ENCODE data around the gene CUL4A.

Gene CUL4A

DNA sequence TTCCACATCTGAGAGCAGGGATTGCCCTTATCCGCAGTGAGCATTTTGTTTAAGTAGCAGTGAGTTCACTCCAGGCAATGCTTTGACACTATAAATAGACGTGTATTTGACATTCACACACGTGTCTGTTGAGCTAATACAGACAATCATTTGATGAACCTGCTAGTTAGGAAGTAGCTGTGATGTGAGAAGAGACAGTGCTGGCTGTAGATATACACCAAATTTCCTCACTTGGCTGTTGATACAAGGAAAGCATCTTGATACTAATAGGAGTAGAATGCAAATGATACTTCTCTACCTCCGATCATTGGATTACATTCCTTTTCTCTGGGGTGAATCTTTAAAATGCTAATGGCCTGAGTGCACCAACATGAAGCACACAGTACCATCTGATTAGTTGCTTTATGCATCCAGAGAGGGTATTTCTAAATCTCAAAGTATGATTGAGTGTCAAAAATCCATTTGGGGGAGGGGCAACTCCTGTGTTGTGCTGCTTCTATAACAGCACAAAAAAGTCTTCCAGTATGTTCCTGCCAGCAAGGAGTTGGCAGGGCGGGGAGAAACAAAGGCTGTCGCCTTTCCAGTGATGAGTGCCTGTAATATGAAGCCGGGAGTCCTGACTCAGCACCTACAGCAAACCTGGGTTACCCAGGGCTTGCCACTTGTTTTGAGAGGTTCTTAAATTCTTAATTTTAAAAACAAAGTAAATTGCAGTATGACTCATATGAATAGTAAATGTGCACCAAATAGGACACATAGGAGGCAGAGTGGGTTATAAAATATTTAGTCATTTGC, 7.0 kb downstream of the CUL4A start:
- no peak for DNase-seq
- peaks cover 80% of the 10 kb centered on the region for H4K20me1 ChIP-seq (ENCODE audit: insufficient read depth, low read length)
- H3K79me2 ChIP-seq (ENCODE audit: insufficient read depth, low read length), result peaks cover 100% of the 10 kb centered on the region
- no peak for ATAC-seq (ENCODE audit: insufficient read depth, low read depth)
- no peaks in the 10 kb centered on the region for H3K9me3 ChIP-seq (ENCODE audit: insufficient read depth, low read length, severe bottlenecking)
- H2AFZ ChIP-seq (ENCODE audit: low read depth, low read length), result no peak overlapping the region
- no peak overlapping the region for H3K4me3 ChIP-seq (ENCODE audit: low read depth in 1 of 2, low read length in 2 of 2)
- H3K9ac ChIP-seq (ENCODE audit: low read depth, low read length), result no peak overlapping the region
- no peak overlapping the region for H3K27ac ChIP-seq (ENCODE audit: low read length)
- H3K27me3 ChIP-seq (ENCODE audit: insufficient read depth, low read length, poor library complexity), result no peaks in the 10 kb centered on the region
- peaks cover 23% of the 10 kb centered on the region for H3K4me1 ChIP-seq (ENCODE audit: insufficient read depth, low read length)
- TF ChIP-seq EZH2 (IDR thresholded peaks at IDR 0.05; ENCODE audit: borderline replicate concordance, low read depth, low read length, severe bottlenecking), result no peak
- TF ChIP-seq, protein P1, sequence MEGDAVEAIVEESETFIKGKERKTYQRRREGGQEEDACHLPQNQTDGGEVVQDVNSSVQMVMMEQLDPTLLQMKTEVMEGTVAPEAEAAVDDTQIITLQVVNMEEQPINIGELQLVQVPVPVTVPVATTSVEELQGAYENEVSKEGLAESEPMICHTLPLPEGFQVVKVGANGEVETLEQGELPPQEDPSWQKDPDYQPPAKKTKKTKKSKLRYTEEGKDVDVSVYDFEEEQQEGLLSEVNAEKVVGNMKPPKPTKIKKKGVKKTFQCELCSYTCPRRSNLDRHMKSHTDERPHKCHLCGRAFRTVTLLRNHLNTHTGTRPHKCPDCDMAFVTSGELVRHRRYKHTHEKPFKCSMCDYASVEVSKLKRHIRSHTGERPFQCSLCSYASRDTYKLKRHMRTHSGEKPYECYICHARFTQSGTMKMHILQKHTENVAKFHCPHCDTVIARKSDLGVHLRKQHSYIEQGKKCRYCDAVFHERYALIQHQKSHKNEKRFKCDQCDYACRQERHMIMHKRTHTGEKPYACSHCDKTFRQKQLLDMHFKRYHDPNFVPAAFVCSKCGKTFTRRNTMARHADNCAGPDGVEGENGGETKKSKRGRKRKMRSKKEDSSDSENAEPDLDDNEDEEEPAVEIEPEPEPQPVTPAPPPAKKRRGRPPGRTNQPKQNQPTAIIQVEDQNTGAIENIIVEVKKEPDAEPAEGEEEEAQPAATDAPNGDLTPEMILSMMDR (IDR thresholded peaks at IDR 0.05; ENCODE audit: borderline replicate concordance, extremely low read depth, low read length, poor library complexity, severe bottlenecking), result no peak
- H3K36me3 ChIP-seq (ENCODE audit: insufficient read depth, low read length), result peaks cover 48% of the 10 kb centered on the region
- H3K4me2 ChIP-seq (ENCODE audit: insufficient read depth, low read length), result no peak overlapping the region

DNA sequence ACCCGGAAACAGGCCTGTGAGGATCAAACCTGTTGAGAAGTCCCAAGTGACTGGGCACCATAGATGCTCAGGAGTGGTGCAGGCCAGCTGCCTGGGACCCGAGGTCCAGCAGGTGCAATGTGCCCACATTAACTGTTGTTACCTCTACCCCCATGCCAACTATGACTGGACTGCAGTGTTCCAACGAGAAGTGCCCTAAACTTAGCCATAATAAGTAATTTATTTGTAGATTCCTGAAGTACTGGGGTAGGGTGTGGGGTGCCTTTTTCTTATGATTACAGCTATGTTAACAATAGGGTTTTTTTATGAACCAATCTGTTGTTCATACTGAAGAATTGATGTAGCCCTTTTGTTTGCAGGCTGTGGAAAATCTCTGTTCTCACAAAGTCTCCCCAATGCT, 9.2 kb downstream of the CUL4A start:
- no peak overlapping the region for H3K4me2 ChIP-seq (ENCODE audit: insufficient read depth, low read length)
- peaks cover 99% of the 10 kb centered on the region for H3K79me2 ChIP-seq (ENCODE audit: insufficient read depth, low read length)
- no peak overlapping the region for H3K4me3 ChIP-seq (ENCODE audit: low read depth in 1 of 2, low read length in 2 of 2)
- no peaks in the 10 kb centered on the region for H3K9me3 ChIP-seq (ENCODE audit: insufficient read depth, low read length, severe bottlenecking)
- peaks cover 4% of the 10 kb centered on the region for H3K4me1 ChIP-seq (ENCODE audit: insufficient read depth, low read length)
- TF ChIP-seq EZH2 (IDR thresholded peaks at IDR 0.05; ENCODE audit: borderline replicate concordance, low read depth, low read length, severe bottlenecking), result no peak
- TF ChIP-seq, protein P1 (IDR thresholded peaks at IDR 0.05; ENCODE audit: borderline replicate concordance, extremely low read depth, low read length, poor library complexity, severe bottlenecking), result no peak
- H2AFZ ChIP-seq (ENCODE audit: low read depth, low read length), result no peak overlapping the region
- H3K9ac ChIP-seq (ENCODE audit: low read depth, low read length), result no peak overlapping the region
- no peak overlapping the region for H3K27ac ChIP-seq (ENCODE audit: low read length)
- peaks cover 78% of the 10 kb centered on the region for H4K20me1 ChIP-seq (ENCODE audit: insufficient read depth, low read length)
- no peaks in the 10 kb centered on the region for H3K27me3 ChIP-seq (ENCODE audit: insufficient read depth, low read length, poor library complexity)
- H3K36me3 ChIP-seq (ENCODE audit: insufficient read depth, low read length), result peaks cover 55% of the 10 kb centered on the region
- DNase-seq (no peak), ATAC-seq (ENCODE audit: insufficient read depth, low read depth) (no peak)

DNA sequence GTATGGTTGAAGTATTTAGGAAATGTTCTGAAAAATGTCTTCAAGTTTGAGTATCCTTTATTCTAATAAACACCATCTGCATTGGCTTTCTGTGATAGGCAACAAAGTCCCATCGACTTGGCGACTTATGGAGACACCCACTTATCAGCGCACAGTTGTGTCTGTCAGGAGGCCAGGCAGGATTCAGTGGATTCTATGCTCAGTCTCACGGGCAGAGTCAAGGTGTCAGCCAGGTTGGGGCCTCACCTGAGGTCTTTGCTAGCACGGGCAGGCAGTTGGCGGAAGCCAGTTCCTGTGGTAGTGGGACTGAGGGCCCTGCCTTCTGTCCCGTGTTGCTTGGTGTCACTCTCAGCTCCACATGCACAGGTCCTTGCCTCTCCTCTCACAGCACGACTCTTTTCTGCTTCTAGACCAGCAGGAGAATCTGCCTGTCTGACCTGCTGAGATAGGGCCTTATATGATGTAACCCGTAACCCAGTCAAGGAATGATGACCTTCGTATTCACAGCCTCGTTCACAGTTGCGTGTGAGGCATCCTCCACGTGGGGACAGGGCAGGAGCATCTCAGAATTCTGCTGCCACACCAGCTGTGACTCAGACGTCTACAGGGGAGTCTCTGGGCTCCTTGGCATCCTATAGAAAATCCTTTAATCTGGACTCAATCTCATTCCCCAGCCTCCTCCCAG, 10.0 kb downstream of the CUL4A start:
- no peak overlapping the region for H3K4me2 ChIP-seq (ENCODE audit: insufficient read depth, low read length)
- H3K4me1 ChIP-seq (ENCODE audit: insufficient read depth, low read length), result no peaks in the 10 kb centered on the region
- peaks cover 57% of the 10 kb centered on the region for H3K36me3 ChIP-seq (ENCODE audit: insufficient read depth, low read length)
- H3K4me3 ChIP-seq (ENCODE audit: low read depth in 1 of 2, low read length in 2 of 2), result no peak overlapping the region
- peaks cover 97% of the 10 kb centered on the region for H3K79me2 ChIP-seq (ENCODE audit: insufficient read depth, low read length)
- H4K20me1 ChIP-seq (ENCODE audit: insufficient read depth, low read length), result peaks cover 75% of the 10 kb centered on the region
- no peaks in the 10 kb centered on the region for H3K27me3 ChIP-seq (ENCODE audit: insufficient read depth, low read length, poor library complexity)
- no peak overlapping the region for H3K27ac ChIP-seq (ENCODE audit: low read length)
- no peak overlapping the region for H2AFZ ChIP-seq (ENCODE audit: low read depth, low read length)
- TF ChIP-seq, protein P1 (IDR thresholded peaks at IDR 0.05; ENCODE audit: borderline replicate concordance, extremely low read depth, low read length, poor library complexity, severe bottlenecking), result no peak
- no peak for TF ChIP-seq EZH2 (IDR thresholded peaks at IDR 0.05; ENCODE audit: borderline replicate concordance, low read depth, low read length, severe bottlenecking)
- ATAC-seq (ENCODE audit: insufficient read depth, low read depth) (no peak), DNase-seq (no peak)
- H3K9me3 ChIP-seq (ENCODE audit: insufficient read depth, low read length, severe bottlenecking), result no peaks in the 10 kb centered on the region
- no peak overlapping the region for H3K9ac ChIP-seq (ENCODE audit: low read depth, low read length)

All from DND-41 (cell line).